Activated gamma-delta T cell treated with anti-CD3 and anti-CD28 coated beads, Interleukin-2, amount 50 U/mL, for 16 hours (primary cell): ENCODE data around the gene PBX1.

Source experiments
- DNase-seq: peaks from one replicate; pipeline ENCODE4 v3.0.0-alpha.2; 2020; ENCODE audit warnings: low read depth

The PBX1 gene

GRCh38 chr1:164830628-164831027, 271.6 kb downstream of the PBX1 start:
- DNase-seq, result no peak

- no peak for DNase-seq
Observed at GRCh38 chr1:164834641-164835040, 275.7 kb downstream of the PBX1 start.

GRCh38 chr1:164836614-164837018, 277.6 kb downstream of the PBX1 start:
- DNase-seq, result no peak

GRCh38 chr1:164838786-164839185, 279.8 kb downstream of the PBX1 start:
- no peak for DNase-seq

- DNase-seq, result no peak
Observed at GRCh38 chr1:164840936-164841335, 282.0 kb downstream of the PBX1 start.

- no peak for DNase-seq
Observed at GRCh38 chr1:164841702-164842465, 282.9 kb downstream of the PBX1 start.

GRCh38 chr1:164842870-164843269, 283.9 kb downstream of the PBX1 start:
- DNase-seq, result no peak

- DNase-seq, result no peak
Observed at GRCh38 chr1:164843743-164844500, 284.9 kb downstream of the PBX1 start.

GRCh38 chr1:164846731-164847691, 288.0 kb downstream of the PBX1 start:
- no peak for DNase-seq

GRCh38 chr1:164853146-164853545, 294.2 kb downstream of the PBX1 start:
- no peak for DNase-seq

- DNase-seq, result no peak
Observed at GRCh38 chr1:164855716-164856329, 296.8 kb downstream of the PBX1 start.

GRCh38 chr1:164856381-164856780, 297.4 kb downstream of the PBX1 start:
- no peak for DNase-seq

GRCh38 chr1:164857439-164857838, 298.5 kb downstream of the PBX1 start:
- DNase-seq, result no peak

GRCh38 chr1:164858096-164858632, 299.2 kb downstream of the PBX1 start:
- DNase-seq, result no peak

- no peak for DNase-seq
Observed at GRCh38 chr1:164861632-164862031, 302.6 kb downstream of the PBX1 start.

GRCh38 chr1:164863056-164863455, 304.1 kb downstream of the PBX1 start:
- no peak for DNase-seq

GRCh38 chr1:164864161-164864560, 305.2 kb downstream of the PBX1 start:
- DNase-seq, result no peak

- DNase-seq, result no peak
Observed at GRCh38 chr1:164865385-164865784, 306.4 kb downstream of the PBX1 start.

- DNase-seq, result no peak
Observed at GRCh38 chr1:164867590-164867989, 308.6 kb downstream of the PBX1 start.

- DNase-seq, result no peak
Observed at GRCh38 chr1:164868990-164869389, 310.0 kb downstream of the PBX1 start.

- DNase-seq, result no peak
Observed at GRCh38 chr1:164875518-164875917, 316.5 kb downstream of the PBX1 start.
